H9 (cell line): ENCODE data around the gene QPRT. TPM values are rescaled to one million over a fixed set of nuclear protein-coding genes. Genes with fewer than 3 reads are reported as not detected.

Experiments used
- DNase-seq: peaks from one replicate; pipeline ENCODE4 v3.0.0-alpha.2; 2017
- H2AFZ ChIP-seq: one replicate; pipeline ENCODE4 v1.6.1; 2013; ENCODE audit warnings: mild to moderate bottlenecking, low read length, control low read depth, moderate library complexity
- H2AK5ac ChIP-seq: 2 replicates; pipeline ENCODE4 v1.6.1; 2013; ENCODE audit warnings: low read length, control low read depth, mixed read lengths; ENCODE audit not compliant: insufficient read length
- H2BK120ac ChIP-seq: one replicate; pipeline ENCODE4 v1.6.1; 2013; ENCODE audit warnings: low read depth, mild to moderate bottlenecking, low read length, control low read depth, inconsistent platforms; ENCODE audit not compliant: poor library complexity, severe bottlenecking
- H2BK12ac ChIP-seq: 2 replicates; pipeline ENCODE4 v1.6.1; 2013; ENCODE audit warnings: low read length, control low read depth, mixed read lengths, low read depth; ENCODE audit not compliant: insufficient read length
- H2BK15ac ChIP-seq: 2 replicates; pipeline ENCODE4 v1.6.1; 2013; ENCODE audit warnings: low read depth, low read length, control low read depth
- H2BK20ac ChIP-seq: one replicate; pipeline ENCODE4 v1.6.1; 2013; ENCODE audit warnings: low read depth, mild to moderate bottlenecking, low read length, control low read depth, inconsistent platforms; ENCODE audit not compliant: poor library complexity, severe bottlenecking
- H2BK5ac ChIP-seq: 2 replicates; pipeline ENCODE4 v1.6.1; 2013; ENCODE audit warnings: low read length, control low read depth, mixed read lengths; ENCODE audit not compliant: insufficient read length
- H3K14ac ChIP-seq: 2 replicates; pipeline ENCODE4 v1.6.1; 2013; ENCODE audit warnings: low read length, control low read depth; ENCODE audit not compliant: insufficient read depth
- H3K18ac ChIP-seq: 2 replicates; pipeline ENCODE4 v1.6.1; 2013; ENCODE audit warnings: low read depth, mild to moderate bottlenecking, mixed read lengths, low read length, control low read depth; ENCODE audit not compliant: insufficient read length
- H3K23ac ChIP-seq: 2 replicates; pipeline ENCODE4 v1.6.1; 2013; ENCODE audit warnings: low read length, control low read depth, mixed read lengths, low read depth; ENCODE audit not compliant: insufficient read length
- H3K23me2 ChIP-seq: 2 replicates; pipeline ENCODE4 v1.6.1; 2013; ENCODE audit warnings: low read depth, mild to moderate bottlenecking, mixed read lengths, low read length, control low read depth; ENCODE audit not compliant: insufficient read length, poor library complexity, severe bottlenecking
- H3K27ac ChIP-seq: 2 replicates; pipeline ENCODE4 v1.5.1; 2013; ENCODE audit warnings: low read length, control low read depth, mixed read lengths, low read depth; ENCODE audit not compliant: insufficient read length
- H3K27me3 ChIP-seq: 2 replicates; pipeline ENCODE4 v1.6.1; 2013; ENCODE audit warnings: low read length, control low read depth, inconsistent platforms; ENCODE audit not compliant: insufficient read depth
- H3K4ac ChIP-seq: 2 replicates; pipeline ENCODE4 v1.6.1; 2013; ENCODE audit warnings: low read depth, mild to moderate bottlenecking, control low read depth, inconsistent platforms, low read length, moderate library complexity
- H3K4me1 ChIP-seq: 2 replicates; pipeline ENCODE4 v1.6.1; 2013; ENCODE audit warnings: low read length, control low read depth, inconsistent platforms; ENCODE audit not compliant: insufficient read depth
- H3K4me2 ChIP-seq: 2 replicates; pipeline ENCODE4 v1.6.1; 2013; ENCODE audit warnings: low read length, control low read depth, mixed read lengths; ENCODE audit not compliant: insufficient read length, insufficient read depth
- H3K56ac ChIP-seq: 2 replicates; pipeline ENCODE4 v1.6.1; 2013; ENCODE audit warnings: low read depth, mild to moderate bottlenecking, mixed read lengths, low read length, control low read depth; ENCODE audit not compliant: insufficient read length
- H3K79me1 ChIP-seq: 2 replicates; pipeline ENCODE4 v1.6.1; 2013; ENCODE audit warnings: low read depth, mild to moderate bottlenecking, moderate library complexity, low read length, control low read depth, inconsistent platforms; ENCODE audit not compliant: insufficient read depth, poor library complexity, severe bottlenecking
- H3K79me2 ChIP-seq: 2 replicates; pipeline ENCODE4 v1.6.1; 2013; ENCODE audit warnings: low read length, control low read depth, inconsistent platforms; ENCODE audit not compliant: insufficient read depth
- H3K9ac ChIP-seq: 2 replicates; pipeline ENCODE4 v1.6.1; 2013; ENCODE audit warnings: low read length, control low read depth, mixed read lengths; ENCODE audit not compliant: insufficient read length; ENCODE audit errors: extremely low read depth
- H3K9me3 ChIP-seq: one replicate; pipeline ENCODE4 v1.6.1; 2013; ENCODE audit warnings: low read depth, low read length, inconsistent platforms; ENCODE audit not compliant: control insufficient read depth
- H3T11ph ChIP-seq: one replicate; pipeline ENCODE4 v1.6.1; 2013; ENCODE audit warnings: mild to moderate bottlenecking, low read length, control low read depth, inconsistent platforms
- H4K20me1 ChIP-seq: one replicate; pipeline ENCODE4 v1.6.1; 2013; ENCODE audit not compliant: control insufficient read depth, insufficient read length, insufficient read depth
- H4K5ac ChIP-seq: 2 replicates; pipeline ENCODE4 v1.6.1; 2013; ENCODE audit warnings: low read depth, mild to moderate bottlenecking, mixed read lengths, low read length, control low read depth; ENCODE audit not compliant: insufficient read length
- H4K8ac ChIP-seq: replicated peaks from 2 replicates; pipeline ENCODE4 v1.6.1; 2013; ENCODE audit warnings: low read length, control low read depth, mixed read lengths, low read depth; ENCODE audit not compliant: insufficient read length
- H4K91ac ChIP-seq: 2 replicates; pipeline ENCODE4 v1.6.1; 2013; ENCODE audit warnings: low read depth, mild to moderate bottlenecking, moderate library complexity, mixed read lengths, low read length, control low read depth; ENCODE audit not compliant: insufficient read length
- H3K27ac Mint-ChIP-seq, 3 experiments: 2 replicates in 2 of 3; 3 replicates in 1 of 3; pipeline ENCODE4 v1.8.0; 2020 to 2021; ENCODE audit warnings: mixed read lengths in 3 of 3, mild to moderate bottlenecking in 1 of 3, moderate library complexity in 1 of 3
- H3K27me3 Mint-ChIP-seq: 2 replicates; pipeline ENCODE4 v1.8.0; 2021; ENCODE audit warnings: low read depth, mild to moderate bottlenecking, moderate library complexity, mixed read lengths
- H3K36me3 Mint-ChIP-seq, 3 experiments: 2 replicates in 2 of 3; 3 replicates in 1 of 3; pipeline ENCODE4 v1.8.0; 2020 to 2021; ENCODE audit warnings: low read depth in 3 of 3, mixed read lengths in 3 of 3; ENCODE audit not compliant: insufficient read depth in 1 of 3
- H3K4me1 Mint-ChIP-seq, 2 experiments: 2 replicates each; pipeline ENCODE4 v1.8.0; 2020; ENCODE audit warnings: mixed read lengths in 2 of 2
- H3K4me3 Mint-ChIP-seq, 2 experiments: 2 replicates in 1 of 2; 3 replicates in 1 of 2; pipeline ENCODE4 v1.8.0; 2020 to 2021; ENCODE audit warnings: mild to moderate bottlenecking in 2 of 2, mixed read lengths in 2 of 2, moderate library complexity in 1 of 2
- H3K9me3 Mint-ChIP-seq, 2 experiments: 2 replicates in 1 of 2; 3 replicates in 1 of 2; pipeline ENCODE4 v1.8.0; 2020; ENCODE audit warnings: mild to moderate bottlenecking in 2 of 2, mixed read lengths in 2 of 2, moderate library complexity in 1 of 2
- CTCF ChIP-seq: fragments of 200-600 bp; sonication (generic); conservative IDR thresholded peaks from 3 replicates; pipeline ENCODE4 v1.8.0; 2021; ENCODE audit warnings: antibody characterized with exemption, mild to moderate bottlenecking
- WGBS: extraction: QIAGEN DNeasy Blood & Tissue Kit; methylation state at CpG from one replicate; pipeline ENCODE4 v1.1.7; 2013; ENCODE audit warnings: missing lambda C conversion rate, low lambda C conversion rate, mixed read lengths; ENCODE audit not compliant: insufficient read length; ENCODE audit errors: extremely low coverage; 5-methylcytosine and 5-hydroxymethylcytosine counted together
- total RNA-seq: library from RNA; stranded (reverse); gene quantifications from 2 replicates; pipeline ENCODE4 v1.2.1, GENCODE V29; 2021

QPRT gene
- total RNA-seq, 1 experiment from 2014 or later: 107 TPM

- Histone ChIP-seq H3K23me2 (no peaks in the 10 kb centered on the region), H3K18ac (no peak overlapping the region), H3K4ac (no peak overlapping the region), H3K79me1 (no peaks in the 10 kb centered on the region), H4K5ac (no peak overlapping the region), H2BK5ac (no peak overlapping the region), H3K4me2 (no peak overlapping the region), H2BK15ac (no peak overlapping the region), H4K20me1 (no peaks in the 10 kb centered on the region), H2AFZ (no peak overlapping the region), H3K14ac (no peak overlapping the region), H2BK120ac (no peak overlapping the region), H3K4me1 (no peaks in the 10 kb centered on the region; the same call in 1 of the 2 replicates), H3K9me3 (no peaks in the 10 kb centered on the region), H3K56ac (no peak overlapping the region), H3K79me2 (no peaks in the 10 kb centered on the region), H3T11ph (no peak overlapping the region), H3K27ac (no peak overlapping the region), H3K23ac (no peak overlapping the region), H3K27me3 (no peaks in the 10 kb centered on the region), H2BK12ac (no peak overlapping the region), H2AK5ac (no peak overlapping the region), H3K9ac (no peak overlapping the region), H4K91ac (no peak overlapping the region), H4K8ac (no peak overlapping the region), H2BK20ac (no peak overlapping the region)
- Mint-ChIP-seq H3K27me3 (no peaks in the 10 kb centered on the region), H3K36me3 (peaks cover 28 to 36% (median 31%) of the 10 kb centered on the region in 3 experiments), H3K9me3 (peaks cover 6 to 13% of the 10 kb centered on the region in 2 experiments), H3K27ac (peak overlapping the region in 2 of 3 experiments; percentile 32 to 49; a peak in 3 of 7 replicates), H3K4me3 (no peak overlapping the region; a peak in 1 of 5 replicates), H3K4me1 (peaks cover 28 to 29% of the 10 kb centered on the region in 2 experiments)
- no peak for TF ChIP-seq CTCF
- no peak for DNase-seq
- WGBS: no CpG with 5 or more reads among the region's 17 CpGs
Observed at GRCh38 chr16:29698484-29699323, 19.7 kb downstream of the QPRT start.
